ENCODE results near the gene CRTC3.

DNA sequence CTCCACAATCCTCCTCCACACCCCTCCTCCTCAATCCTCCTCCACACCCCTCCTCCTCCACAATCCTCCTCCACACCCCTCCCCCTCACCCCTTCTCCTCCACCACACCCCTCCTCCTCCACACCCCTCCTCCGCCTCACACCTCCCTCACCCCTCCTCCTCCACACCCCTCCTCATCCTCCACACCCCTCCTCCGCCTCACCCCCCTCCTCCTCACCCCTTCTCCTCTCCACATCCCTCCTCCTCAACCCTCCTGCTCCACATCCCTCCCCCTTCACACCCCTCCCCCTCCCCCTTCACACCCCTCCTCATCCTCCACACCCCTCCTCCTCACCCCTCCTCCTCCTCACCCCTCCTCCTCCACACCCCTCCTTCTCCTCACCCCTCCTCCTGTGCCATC, 117.6 kb downstream of the CRTC3 start:
- no peak for TF ChIP-seq ZNF274 (IDR thresholded peaks at IDR 0.05; ENCODE audit: low read depth, low read length)
- TF ChIP-seq SUZ12 (IDR thresholded peaks at IDR 0.05; ENCODE audit: extremely low read depth, insufficient read depth, insufficient read length) = no peak

Data from NT2/D1 (cell line).